SK-N-SH (cell line): ENCODE data around the gene BAHCC1. TPM values are rescaled to one million over a fixed set of nuclear protein-coding genes. Genes with fewer than 3 reads are reported as not detected.

ENCODE experiments used
- CTCF ChIA-PET: fragments of 300-600, 350-600 bp; formaldehyde crosslinking; extraction: SDS; loops from one replicate; lab custom pipeline; 2021; lab: Yijun Ruan, JAX
- POLR2A ChIA-PET: fragments of 350-600 bp; sonication (Branson Sonifier 250); formaldehyde crosslinking; extraction: SDS; loops from one replicate; lab custom pipeline; 2020; ENCODE audit warnings: antibody characterized with exemption, inconsistent platforms; lab: Yijun Ruan, JAX
- DNase-seq: peaks from one replicate; pipeline ENCODE4 v3.0.0; 2012
- H2AFZ ChIP-seq: fragments of 200-600 bp; sonication (generic); 2 replicates; pipeline ENCODE4 v1.8.1; 2016; ENCODE audit warnings: antibody characterized with exemption, mild to moderate bottlenecking, low read depth
- H3F3A ChIP-seq: fragments of 200-600 bp; sonication (generic); replicated peaks from 2 replicates; pipeline ENCODE3; 2016; ENCODE audit warnings: antibody characterized with exemption, mild to moderate bottlenecking; ENCODE audit not compliant: insufficient read depth
- H3K27ac ChIP-seq, 2 experiments: fragments of 200-500 bp in 1 of 2; fragments of 200-600 bp in 1 of 2; sonication (Bioruptor generic) in 1 of 2; sonication (generic), shearing (Covaris generic) in 1 of 2; 2 replicates each; pipeline versions ENCODE4 v1.5.1 to v1.6.1; 2014 to 2016; ENCODE audit warnings: low read depth in 2 of 2, inconsistent platforms in 1 of 2, low read length in 1 of 2, mild to moderate bottlenecking in 1 of 2, mixed read lengths in 1 of 2
- H3K27me3 ChIP-seq: fragments of 200-600 bp; sonication (generic), shearing (Covaris generic); 2 replicates; pipeline ENCODE4 v1.6.1; 2016; ENCODE audit warnings: mixed run types; ENCODE audit not compliant: insufficient read depth
- H3K36me3 ChIP-seq, 2 experiments: fragments of 200-500 bp in 1 of 2; fragments of 200-600 bp in 1 of 2; sonication (Bioruptor generic) in 1 of 2; sonication (generic) in 1 of 2; replicated peaks in 1 of 2; 2 replicates each; pipeline versions ENCODE3 to v1.5.1; 2014 to 2016; ENCODE audit warnings: low read length in 1 of 2, mild to moderate bottlenecking in 1 of 2; ENCODE audit not compliant: insufficient read depth in 2 of 2, control insufficient read depth in 1 of 2
- H3K4me1 ChIP-seq, 2 experiments: fragments of 200-500 bp in 1 of 2; fragments of 200-600 bp in 1 of 2; sonication (Bioruptor generic) in 1 of 2; sonication (generic), shearing (Covaris generic) in 1 of 2; 2 replicates each; pipeline versions ENCODE4 v1.5.1 to v1.6.1; 2014 to 2016; ENCODE audit warnings: low read depth in 1 of 2, low read length in 1 of 2, mixed run types in 1 of 2; ENCODE audit not compliant: insufficient read depth in 2 of 2, control insufficient read depth in 1 of 2
- H3K4me2 ChIP-seq: fragments of 200-600 bp; sonication (generic), shearing (Covaris generic); 2 replicates; pipeline ENCODE4 v1.6.1; 2017; ENCODE audit warnings: mixed run types
- H3K4me3 ChIP-seq, 2 experiments: fragments of 200-500 bp in 1 of 2; fragments of 200-600 bp in 1 of 2; sonication (Bioruptor generic) in 1 of 2; sonication (generic), shearing (Covaris generic) in 1 of 2; 2 replicates each; pipeline versions ENCODE4 v1.5.1 to v1.8.1; 2014 to 2016; ENCODE audit warnings: low read depth in 2 of 2, inconsistent platforms in 1 of 2, low read length in 1 of 2, mild to moderate bottlenecking in 1 of 2, mixed read lengths in 1 of 2, moderate library complexity in 1 of 2
- H3K79me2 ChIP-seq: fragments of 200-600 bp; sonication (generic); 2 replicates; pipeline ENCODE4 v1.8.1; 2017; ENCODE audit warnings: mild to moderate bottlenecking; ENCODE audit not compliant: insufficient read depth
- H3K9ac ChIP-seq: fragments of 200-600 bp; sonication (generic); 2 replicates; pipeline ENCODE4 v1.6.1; 2017; ENCODE audit warnings: mixed run types
- H3K9me2 ChIP-seq: fragments of 200-600 bp; sonication (generic); 2 replicates; pipeline ENCODE4 v1.6.1; 2017; ENCODE audit warnings: mixed run types
- H3K9me3 ChIP-seq: fragments of 200-600 bp; sonication (generic); 2 replicates; pipeline ENCODE4 v1.6.1; 2017; ENCODE audit warnings: mixed run types, mild to moderate bottlenecking, moderate library complexity
- H4K20me1 ChIP-seq: fragments of 200-600 bp; sonication (generic); 2 replicates; pipeline ENCODE4 v1.6.1; 2017; ENCODE audit warnings: mild to moderate bottlenecking, mixed run types; ENCODE audit not compliant: insufficient read depth
- PBX3 ChIP-seq: IDR thresholded peaks from 2 replicates; pipeline ENCODE4; 2012
- POLR2AphosphoS5 ChIP-seq: IDR thresholded peaks from 2 replicates; pipeline ENCODE4 v1.6.1; 2012; ENCODE audit warnings: low read depth, low read length
- RAD21 ChIP-seq: IDR thresholded peaks from 2 replicates; pipeline ENCODE4 v1.6.1; 2012; ENCODE audit warnings: mild to moderate bottlenecking, low read length
- RCOR1 ChIP-seq: fragments of 150-350 bp; IDR thresholded peaks from 2 replicates; pipeline ENCODE4 v1.6.1; 2017; ENCODE audit warnings: antibody characterized with exemption, low read length
- WGBS: methylation state at CpG from one replicate; pipeline ENCODE4 v1.1.6; 2017; ENCODE audit warnings: low lambda C conversion rate; 5-methylcytosine and 5-hydroxymethylcytosine counted together
- polyA plus RNA-seq, 3 experiments: library from polyadenylated mRNA; depleted of rRNA; stranded (reverse); fragments of >200 nt; gene quantifications; 2 replicates each; pipeline ENCODE4 v1.2.3, GENCODE V29; 2012

The BAHCC1 gene
- polyA plus RNA-seq, 1 of the 3 experiments (the other 2 are of a cell fraction) = 6.4 TPM

GRCh38 chr17:81406117-81406953 is 11.1 kb downstream of the BAHCC1 start:
- POLR2A ChIA-PET = interaction anchor here (0.6 to 2.3 kb wide), 5 partner anchors 11 to 77 kb away, joined by 3 to 6 read pairs (median 4); partner anchors contain the start of gene BAHCC1
- Histone ChIP-seq H3K27me3 (no peaks in the 10 kb centered on the region), H3K27ac (no peak overlapping the region), H4K20me1 (peaks cover 17% of the 10 kb centered on the region), H3K4me1 (peaks cover 41 to 58% of the 10 kb centered on the region in 2 experiments)
- CTCF ChIA-PET = interaction anchor here (0.8 to 6.4 kb wide), 13 partner anchors 9 to 114 kb away, joined by 3 to 41 read pairs (median 8); partner anchors contain the start of gene BAHCC1
- peak; percentile 81 for DNase-seq
- TF ChIP-seq POLR2AphosphoS5 = no peak
- peak; percentile 8; the same call in 1 of the 2 replicates for TF ChIP-seq RAD21
- TF ChIP-seq, all 33 proteins: peak for 1
- Histone ChIP-seq H3K4me2 (no peak overlapping the region), H3F3A (peaks cover 22% of the 10 kb centered on the region), H3K79me2 (peaks cover 30% of the 10 kb centered on the region), H3K36me3 (no peaks in the 10 kb centered on the region), H3K4me3 (no peak overlapping the region), H3K9me2 (no peaks in the 10 kb centered on the region), H3K9me3 (no peaks in the 10 kb centered on the region), H2AFZ (no peak overlapping the region), H3K9ac (no peak overlapping the region)
- 71% methylated on average over 39 of the region's 42 CpGs for WGBS

- Histone ChIP-seq H3K36me3 (no peaks in the 10 kb centered on the region), H3K9me2 (no peaks in the 10 kb centered on the region), H3K9ac (no peak overlapping the region), H2AFZ (no peak overlapping the region), H3K4me3 (no peak overlapping the region), H4K20me1 (peaks cover 17% of the 10 kb centered on the region), H3K4me1 (peaks cover 25 to 43% of the 10 kb centered on the region in 2 experiments), H3K27me3 (no peaks in the 10 kb centered on the region), H3K9me3 (no peaks in the 10 kb centered on the region), H3F3A (peaks cover 17% of the 10 kb centered on the region), H3K79me2 (peaks cover 13% of the 10 kb centered on the region), H3K27ac (no peak overlapping the region), H3K4me2 (no peak overlapping the region)
- DNase-seq = no peak
- WGBS = 93% methylated on average over 7 of the region's 14 CpGs
- no peak for TF ChIP-seq RCOR1
- CTCF ChIA-PET = interaction anchor here (0.6 to 8.0 kb wide), 9 partner anchors 10 to 116 kb away, joined by 3 to 41 read pairs (median 13); no protein-coding TSS in a partner anchor
- POLR2A ChIA-PET = interaction anchor here (1.3 to 1.6 kb wide), 2 partner anchors 11 to 77 kb away, joined by 3 to 5 read pairs; no protein-coding TSS in a partner anchor
Measured at GRCh38 chr17:81408049-81408448, 12.8 kb downstream of the BAHCC1 start.

GRCh38 chr17:81409190-81409935 is 14.1 kb downstream of the BAHCC1 start:
- WGBS = 85% methylated on average over 27 of the region's 27 CpGs
- Histone ChIP-seq H3K79me2 (peaks cover 9% of the 10 kb centered on the region; the same call in 1 of the 2 replicates), H3K4me3 (no peak overlapping the region), H3K27me3 (no peaks in the 10 kb centered on the region), H3K4me1 (peaks cover 14 to 31% of the 10 kb centered on the region in 2 experiments; a peak in 3 of 4 replicates), H3K4me2 (no peak overlapping the region), H3K27ac (no peak overlapping the region), H3K36me3 (no peaks in the 10 kb centered on the region), H3K9me3 (no peaks in the 10 kb centered on the region), H4K20me1 (peaks cover 17% of the 10 kb centered on the region), H3K9ac (no peak overlapping the region), H3F3A (peaks cover 7% of the 10 kb centered on the region), H2AFZ (no peak overlapping the region), H3K9me2 (no peaks in the 10 kb centered on the region)
- ChIA-PET CTCF (interaction anchor here (0.8 to 8.0 kb wide), 11 partner anchors 8 to 192 kb away, joined by 3 to 41 read pairs (median 4); no protein-coding TSS in a partner anchor), POLR2A (no interaction called here)
- TF ChIP-seq PBX3 (no peak), POLR2AphosphoS5 (no peak), RAD21 (peak; percentile 13; the same call in 1 of the 2 replicates)
- DNase-seq = peak; percentile 69
